BLaER1 (cell line): ENCODE data around the gene PRKRIP1.
A peak's percentile ranks its signal among the peaks of the same experiment; 100 is the strongest.
"Not testable (repeated sequence)": the region's sequence is repeated elsewhere in the genome, so short reads cannot be mapped to it uniquely, and the experiment has no call there.

Experiments
- H3K27ac ChIP-seq: shearing (Covaris generic); formaldehyde crosslinking; 2 replicates; pipeline ENCODE4 v1.8.1; 2022
- H3K27me3 ChIP-seq: shearing (Covaris generic); formaldehyde crosslinking; 2 replicates; pipeline ENCODE4 v1.8.1; 2022
- H3K36me3 ChIP-seq: shearing (Covaris generic); formaldehyde crosslinking; 2 replicates; pipeline ENCODE4 v1.8.1; 2022
- H3K4me1 ChIP-seq: shearing (Covaris generic); formaldehyde crosslinking; 2 replicates; pipeline ENCODE4 v1.8.1; 2022
- H3K4me2 ChIP-seq: shearing (Covaris generic); formaldehyde crosslinking; 2 replicates; pipeline ENCODE4 v1.8.1; 2022
- H3K4me3 ChIP-seq: shearing (Covaris generic); formaldehyde crosslinking; 2 replicates; pipeline ENCODE4 v1.8.1; 2022
- H3K9ac ChIP-seq: shearing (Covaris generic); formaldehyde crosslinking; 2 replicates; pipeline ENCODE4 v1.8.1; 2022
- H3K9me3 ChIP-seq: shearing (Covaris generic); formaldehyde crosslinking; 2 replicates; pipeline ENCODE4 v1.8.1; 2022
- H4K20me1 ChIP-seq: shearing (Covaris generic); formaldehyde crosslinking; 2 replicates; pipeline ENCODE4 v1.8.1; 2022
- Cebpa-rat ChIP-seq: shearing (Covaris generic); IDR thresholded peaks from 2 replicates; pipeline ENCODE4 v1.8.1; 2022

Gene PRKRIP1

DNA sequence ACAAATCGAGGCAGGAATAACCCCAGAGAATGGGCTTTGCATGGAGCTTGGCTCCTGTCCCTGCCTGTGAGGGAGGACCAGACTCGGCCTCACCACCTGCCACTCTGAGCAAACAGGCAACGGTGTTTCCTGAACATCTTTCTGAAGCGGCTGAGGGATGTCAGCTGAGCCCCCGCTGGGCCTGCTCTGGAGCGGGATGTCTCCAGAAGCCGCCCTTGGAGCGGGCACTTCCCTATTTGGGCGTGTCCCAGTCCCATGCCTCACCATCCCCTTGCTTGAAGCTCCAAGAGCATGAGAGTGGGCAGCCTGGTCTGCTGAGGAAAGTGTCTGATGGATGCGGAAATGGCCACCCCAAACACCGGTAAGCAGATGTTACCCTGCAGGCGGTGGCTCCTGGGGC is 58.3 kb downstream of the PRKRIP1 start:
- Histone ChIP-seq H3K27me3 (no peaks in the 10 kb centered on the region), H3K9ac (peak overlapping the region; percentile 36; the same call in 1 of the 2 replicates), H3K27ac (peak overlapping the region; percentile 78), H4K20me1 (peaks cover 41% of the 10 kb centered on the region), H3K36me3 (peaks cover 58% of the 10 kb centered on the region), H3K4me1 (peaks cover 68% of the 10 kb centered on the region), H3K9me3 (no peaks in the 10 kb centered on the region), H3K4me2 (peak overlapping the region; percentile 64), H3K4me3 (no peak overlapping the region; the same call in 1 of the 2 replicates)
- TF ChIP-seq Cebpa-rat, result no peak

- peak overlapping the region; percentile 64 for H3K4me2 ChIP-seq
- H3K9ac ChIP-seq, result peak overlapping the region; percentile 36; the same call in 1 of the 2 replicates
- peak overlapping the region; percentile 2; the same call in 1 of the 2 replicates for H3K4me3 ChIP-seq
- peaks cover 40% of the 10 kb centered on the region for H4K20me1 ChIP-seq
- peaks cover 58% of the 10 kb centered on the region for H3K36me3 ChIP-seq
- not testable (repeated sequence) for H3K27me3 ChIP-seq, H3K9me3 ChIP-seq
- peak overlapping the region; percentile 78 for H3K27ac ChIP-seq
- peaks cover 64% of the 10 kb centered on the region for H3K4me1 ChIP-seq
These were observed 58.8 kb downstream of the PRKRIP1 start for GRCh38 chr7:102454932-102455331.

GRCh38 chr7:102455596-102455995 is 59.4 kb downstream of the PRKRIP1 start:
- peak overlapping the region; percentile 64 for H3K4me2 ChIP-seq

GRCh38 chr7:102456327-102456726 is 60.2 kb downstream of the PRKRIP1 start:
- peaks cover 55% of the 10 kb centered on the region for H3K4me1 ChIP-seq
- H3K4me2 ChIP-seq, result peak overlapping the region; percentile 64
- no peak for TF ChIP-seq Cebpa-rat
- H3K9ac ChIP-seq, result peak overlapping the region; percentile 36; the same call in 1 of the 2 replicates
- 0 out of 2 replicates have a peak overlapping the region, but pooled peaks have one; percentile 2 for H3K4me3 ChIP-seq
- H3K36me3 ChIP-seq, result peaks cover 61% of the 10 kb centered on the region
- 0 out of 2 replicates have a peak overlapping the region, but pooled peaks have one; percentile 78 for H3K27ac ChIP-seq
- H3K9me3 ChIP-seq, result no peaks in the 10 kb centered on the region
- peaks cover 29% of the 10 kb centered on the region for H4K20me1 ChIP-seq
- no peaks in the 10 kb centered on the region for H3K27me3 ChIP-seq

More at GRCh38 chr7:102455596-102455995, 59.4 kb downstream of the PRKRIP1 start:
- Histone ChIP-seq H3K27ac (peak overlapping the region; percentile 78), H3K9me3 (no peaks in the 10 kb centered on the region), H3K4me1 (peaks cover 61% of the 10 kb centered on the region), H3K9ac (peak overlapping the region; percentile 36; the same call in 1 of the 2 replicates), H3K27me3 (no peaks in the 10 kb centered on the region), H4K20me1 (peaks cover 33% of the 10 kb centered on the region), H3K36me3 (peaks cover 59% of the 10 kb centered on the region), H3K4me3 (peak overlapping the region; percentile 2; the same call in 1 of the 2 replicates)
- TF ChIP-seq Cebpa-rat, result no peak

DNA sequence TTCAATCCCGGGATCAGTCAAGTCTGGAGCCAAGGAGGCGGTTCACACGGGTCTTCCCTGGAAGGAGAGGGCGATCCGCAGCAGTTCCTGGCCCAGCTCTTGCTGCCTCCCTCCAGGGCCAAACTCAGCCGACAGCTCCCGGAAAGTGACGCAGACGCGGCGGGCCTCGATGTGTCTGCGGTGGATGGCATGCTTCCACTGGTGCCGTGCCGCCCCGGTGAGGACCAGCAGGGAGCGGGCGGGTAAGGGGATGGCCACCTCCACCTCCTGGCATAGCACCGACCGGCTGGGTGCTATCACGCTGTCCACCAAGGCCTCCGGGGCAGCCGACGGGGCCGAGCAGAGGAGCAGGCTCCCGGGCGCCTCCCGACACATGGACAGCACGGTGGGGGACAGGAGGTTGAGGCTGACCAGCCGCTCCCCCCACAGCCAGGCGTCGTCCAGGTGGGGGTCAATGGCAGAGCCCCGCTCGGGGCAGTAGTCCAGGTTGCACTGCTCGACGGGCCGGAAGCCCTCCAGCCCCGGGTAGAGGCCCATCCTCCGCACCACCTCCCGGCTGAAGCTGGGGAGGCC is 61.3 kb downstream of the PRKRIP1 start:
- H3K27ac ChIP-seq, result no peak overlapping the region
- H3K9ac ChIP-seq, result no peak overlapping the region
- no peaks in the 10 kb centered on the region for H3K9me3 ChIP-seq
- H3K27me3 ChIP-seq, result no peaks in the 10 kb centered on the region
- TF ChIP-seq Cebpa-rat, result no peak
- no peak overlapping the region for H3K4me3 ChIP-seq
- H3K4me2 ChIP-seq, result no peak overlapping the region
- H3K4me1 ChIP-seq, result peaks cover 52% of the 10 kb centered on the region
- H3K36me3 ChIP-seq, result peaks cover 60% of the 10 kb centered on the region
- H4K20me1 ChIP-seq, result peaks cover 22% of the 10 kb centered on the region

DNA sequence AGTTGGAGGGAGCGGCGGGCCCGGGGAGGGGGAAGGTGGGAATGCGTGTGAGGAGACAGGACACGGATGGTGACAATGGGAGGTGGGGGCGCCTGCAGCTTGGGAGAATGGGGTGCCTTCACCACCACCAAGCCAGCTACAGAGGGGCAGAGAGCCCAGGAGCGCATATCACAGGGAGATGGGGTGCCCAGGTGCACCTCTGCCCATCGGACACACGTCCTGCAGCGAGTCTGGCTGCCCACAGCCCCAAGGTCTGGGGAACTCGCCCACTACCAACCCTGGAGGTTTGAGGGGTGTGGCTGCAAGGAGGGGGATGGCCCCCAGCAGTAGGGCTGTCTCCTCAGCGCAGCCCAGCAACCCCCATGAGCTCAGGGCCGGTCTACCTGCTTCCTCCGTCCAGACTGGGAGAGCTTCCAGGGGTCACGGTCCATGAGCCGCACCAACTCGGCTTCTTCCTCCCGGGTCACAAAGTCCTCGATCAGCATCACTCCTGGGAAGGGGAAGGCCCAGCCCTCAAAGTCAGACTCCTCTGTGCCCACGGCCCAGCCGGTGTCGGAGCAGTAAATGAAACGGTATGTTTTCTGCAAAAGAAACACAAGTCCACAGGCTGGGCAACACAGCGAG is 63.2 kb downstream of the PRKRIP1 start:
- Histone ChIP-seq H3K4me2 (no peak overlapping the region), H3K9me3 (no peaks in the 10 kb centered on the region), H3K9ac (no peak overlapping the region), H3K4me3 (no peak overlapping the region), H3K27ac (no peak overlapping the region), H3K27me3 (no peaks in the 10 kb centered on the region), H4K20me1 (peaks cover 22% of the 10 kb centered on the region), H3K36me3 (peaks cover 55% of the 10 kb centered on the region), H3K4me1 (peaks cover 54% of the 10 kb centered on the region)
- no peak for TF ChIP-seq Cebpa-rat

DNA sequence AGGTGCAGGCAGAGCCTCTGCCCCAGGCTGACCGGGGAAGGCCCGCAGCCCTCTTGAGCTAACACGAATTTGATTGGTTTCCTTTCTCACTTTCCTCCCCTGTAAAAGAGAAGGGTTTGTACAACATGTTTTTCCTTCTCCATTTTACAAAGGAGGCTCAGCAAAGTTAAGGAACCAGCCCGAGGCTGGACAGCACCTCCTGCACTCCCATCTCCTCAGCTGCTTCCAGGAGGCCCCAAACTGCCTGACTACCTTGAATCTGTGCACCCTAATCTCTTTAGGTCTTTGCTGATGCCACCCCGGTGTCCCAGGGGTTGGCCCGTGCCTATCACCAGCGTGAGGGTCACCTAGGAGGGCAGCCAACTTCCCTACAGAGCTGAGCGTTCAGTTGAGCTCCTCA is 64.3 kb downstream of the PRKRIP1 start:
- H3K27me3 ChIP-seq, result no peaks in the 10 kb centered on the region
- TF ChIP-seq Cebpa-rat, result no peak
- H3K4me3 ChIP-seq, result no peak overlapping the region
- H3K36me3 ChIP-seq, result peaks cover 55% of the 10 kb centered on the region
- no peak overlapping the region for H3K4me2 ChIP-seq
- 0 out of 2 replicates have a peak overlapping the region, but pooled peaks have one; percentile 19 for H3K27ac ChIP-seq
- H3K9ac ChIP-seq, result no peak overlapping the region
- H4K20me1 ChIP-seq, result peaks cover 12% of the 10 kb centered on the region
- no peaks in the 10 kb centered on the region for H3K9me3 ChIP-seq
- peaks cover 46% of the 10 kb centered on the region for H3K4me1 ChIP-seq

DNA sequence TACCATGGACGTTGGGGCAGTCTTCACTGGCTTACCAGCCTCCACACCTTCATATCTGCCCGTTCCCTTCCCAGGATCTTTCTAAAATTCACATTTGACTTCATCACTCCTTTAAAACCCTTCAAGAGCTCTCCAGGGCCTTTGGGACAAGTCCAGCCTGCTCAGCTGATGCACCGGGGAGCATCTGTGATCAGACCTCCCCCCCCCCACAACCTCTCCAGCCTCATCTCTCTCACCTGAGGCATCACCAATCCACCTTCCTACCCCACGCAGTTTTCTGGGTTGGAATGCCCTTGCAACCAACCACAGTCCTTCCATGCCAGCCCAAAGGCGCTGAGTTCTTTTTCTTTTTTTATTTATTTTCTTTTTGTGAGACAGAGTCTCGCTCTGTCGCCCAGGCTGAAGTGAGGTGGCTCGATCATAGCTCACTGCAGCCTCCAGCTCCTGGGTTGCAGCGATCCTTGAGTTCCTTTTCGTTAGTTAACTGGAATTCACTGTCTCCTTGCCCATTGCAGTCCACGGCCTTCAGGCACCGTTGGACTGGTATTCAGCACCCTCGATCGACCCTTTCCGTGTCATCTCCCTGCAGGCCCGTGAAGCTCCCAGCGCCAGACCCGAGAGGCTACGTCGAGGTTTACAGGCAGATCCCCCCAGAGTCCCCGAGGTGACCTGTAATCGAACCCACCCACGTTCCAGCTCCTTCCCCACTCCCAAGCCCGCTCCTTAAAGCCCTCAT is 67.8 kb downstream of the PRKRIP1 start:
- TF ChIP-seq Cebpa-rat, result no peak
- H3K4me1 ChIP-seq, result peaks cover 69% of the 10 kb centered on the region
- peak overlapping the region; percentile 92 for H3K4me2 ChIP-seq
- no peaks in the 10 kb centered on the region for H3K9me3 ChIP-seq
- peaks cover 29% of the 10 kb centered on the region; the same call in 1 of the 2 replicates for H4K20me1 ChIP-seq
- no peaks in the 10 kb centered on the region for H3K27me3 ChIP-seq
- peaks cover 42% of the 10 kb centered on the region for H3K36me3 ChIP-seq
- H3K27ac ChIP-seq, result peak overlapping the region; percentile 86
- H3K9ac ChIP-seq, result peak overlapping the region; percentile 95
- peak overlapping the region; percentile 87 for H3K4me3 ChIP-seq

- peaks cover 42% of the 10 kb centered on the region for H3K36me3 ChIP-seq
- peaks cover 73% of the 10 kb centered on the region for H3K4me1 ChIP-seq
- H3K27ac ChIP-seq, result peak within 1 kb of the TSS; percentile 86
- TF ChIP-seq Cebpa-rat, result no peak
- H3K9me3 ChIP-seq, result no peaks in the 10 kb centered on the region
- no peaks in the 10 kb centered on the region for H3K27me3 ChIP-seq
- peak within 1 kb of the TSS; percentile 95 for H3K9ac ChIP-seq
- H4K20me1 ChIP-seq, result peaks cover 29% of the 10 kb centered on the region; the same call in 1 of the 2 replicates
- H3K4me2 ChIP-seq, result peak within 1 kb of the TSS; percentile 92
- H3K4me3 ChIP-seq, result peak within 1 kb of the TSS; percentile 87
These were observed 68.6 kb downstream of the PRKRIP1 start, which contains the start of the genes ALKBH4 and LRWD1 for GRCh38 chr7:102464577-102465280. Gene ALKBH4 (minus strand): TSS chr7:102464863. CDS start chr7:102464836, 27 bp downstream. Gene LRWD1 (plus strand): TSS chr7:102464984. CDS start chr7:102465081, 97 bp downstream.
